HL-60 (cell line): Measurements from ENCODE around the gene SPATA24.

ENCODE experiments used
- DNase-seq, 2 experiments: peaks; one replicate each; pipeline ENCODE4 v3.0.0-alpha.2; 2010 to 2020; ENCODE audit warnings: low read depth in 1 of 2, low spot score in 1 of 2
- H3K27ac ChIP-seq: fragments of 250-450 bp; sonication (Bioruptor Pico); replicated peaks from 2 replicates; pipeline ENCODE4 v1.5.1; 2020; ENCODE audit warnings: mild to moderate bottlenecking, moderate library complexity
- H3K27me3 ChIP-seq: fragments of 250-450 bp; sonication (Bioruptor Pico); 2 replicates; pipeline ENCODE4 v1.5.1; 2021; ENCODE audit warnings: mild to moderate bottlenecking, moderate library complexity; ENCODE audit not compliant: insufficient read depth, poor library complexity, severe bottlenecking
- H3K4me3 ChIP-seq: replicated peaks from 2 replicates; pipeline ENCODE4 v1.5.1; 2011; ENCODE audit warnings: mild to moderate bottlenecking, control low read depth, low read length; ENCODE audit not compliant: insufficient read depth
- CTCF ChIP-seq: IDR thresholded peaks from one replicate; pipeline ENCODE4 v1.5.1; 2011; ENCODE audit warnings: low read length, control low read depth, inconsistent platforms; ENCODE audit not compliant: insufficient read depth
- GABPA ChIP-seq: IDR thresholded peaks from 2 replicates; pipeline ENCODE4 v1.6.1; 2012; ENCODE audit warnings: low read depth
- POLR2AphosphoS5 ChIP-seq: IDR thresholded peaks from 2 replicates; pipeline ENCODE4 v1.6.1; 2012; ENCODE audit warnings: low read depth
- SPI1 ChIP-seq: IDR thresholded peaks from 2 replicates; pipeline ENCODE4 v1.6.1; 2012; ENCODE audit warnings: low read depth, mild to moderate bottlenecking, borderline replicate concordance
- TF ChIP-seq, protein P1 (sequence below): IDR thresholded peaks from 2 replicates; pipeline ENCODE4 v1.6.1; 2012; ENCODE audit warnings: low read depth; ENCODE audit not compliant: insufficient replicate concordance

Gene SPATA24

DNA sequence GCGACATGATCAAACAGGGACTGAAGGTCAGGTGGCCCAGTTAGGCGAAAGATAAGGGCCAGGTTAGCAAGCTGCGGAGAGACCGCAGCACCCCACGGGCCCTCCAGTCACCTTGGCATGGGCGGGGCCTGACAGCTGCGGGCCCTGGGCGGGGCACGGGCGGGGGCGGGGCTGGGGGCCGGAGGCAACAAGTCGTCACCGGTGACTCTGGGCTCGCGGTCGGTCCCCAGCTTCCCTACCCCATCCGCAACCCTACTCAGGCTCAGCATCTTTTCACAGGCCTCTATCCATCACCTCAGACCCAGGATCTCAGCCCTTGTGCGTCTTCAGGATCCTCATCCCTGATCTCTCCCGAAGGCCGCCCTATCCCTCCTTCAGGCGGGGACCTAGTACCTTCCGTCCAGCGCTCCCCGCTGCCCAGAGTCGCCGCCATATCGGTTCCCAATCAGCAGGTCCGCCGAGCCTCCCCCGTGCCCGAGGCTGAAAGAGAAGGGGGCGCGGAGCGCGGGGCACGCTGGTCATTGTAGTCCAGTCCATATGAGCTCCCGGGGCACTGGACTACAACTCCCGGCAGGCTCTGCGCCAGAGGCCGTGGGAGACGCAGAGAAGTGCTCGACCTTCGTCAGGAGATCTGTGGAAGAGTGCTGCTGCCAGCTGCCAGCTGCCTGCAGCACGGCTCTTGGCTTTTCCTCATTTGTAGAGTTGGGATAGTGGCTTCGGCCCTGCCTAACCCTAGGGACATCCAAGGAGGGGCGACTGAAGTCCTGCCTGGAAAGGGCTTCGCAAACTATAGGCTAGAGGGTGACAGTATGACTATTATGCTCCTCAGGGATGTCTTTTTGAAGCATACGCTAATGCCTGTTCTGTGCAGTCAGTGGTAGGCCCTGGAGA is 35.4 kb upstream of the SPATA24 start, which contains the start of gene DNAJC18:
Gene DNAJC18, minus strand, starts transcription at position 513 of the 891 bp plus-strand sequence. Its CDS starts 80 bp downstream, at position 433.
- peak; percentile 37 to 64 for DNase-seq
- H3K27ac ChIP-seq: peak within 1 kb of the TSS; percentile 49; the same call in 1 of the 2 replicates
- no peaks in the 10 kb centered on the region for H3K27me3 ChIP-seq
- no peak for TF ChIP-seq CTCF
- TF ChIP-seq SPI1: no peak
- TF ChIP-seq GABPA: no peak
- TF ChIP-seq POLR2AphosphoS5: no peak
- TF ChIP-seq, protein P1, sequence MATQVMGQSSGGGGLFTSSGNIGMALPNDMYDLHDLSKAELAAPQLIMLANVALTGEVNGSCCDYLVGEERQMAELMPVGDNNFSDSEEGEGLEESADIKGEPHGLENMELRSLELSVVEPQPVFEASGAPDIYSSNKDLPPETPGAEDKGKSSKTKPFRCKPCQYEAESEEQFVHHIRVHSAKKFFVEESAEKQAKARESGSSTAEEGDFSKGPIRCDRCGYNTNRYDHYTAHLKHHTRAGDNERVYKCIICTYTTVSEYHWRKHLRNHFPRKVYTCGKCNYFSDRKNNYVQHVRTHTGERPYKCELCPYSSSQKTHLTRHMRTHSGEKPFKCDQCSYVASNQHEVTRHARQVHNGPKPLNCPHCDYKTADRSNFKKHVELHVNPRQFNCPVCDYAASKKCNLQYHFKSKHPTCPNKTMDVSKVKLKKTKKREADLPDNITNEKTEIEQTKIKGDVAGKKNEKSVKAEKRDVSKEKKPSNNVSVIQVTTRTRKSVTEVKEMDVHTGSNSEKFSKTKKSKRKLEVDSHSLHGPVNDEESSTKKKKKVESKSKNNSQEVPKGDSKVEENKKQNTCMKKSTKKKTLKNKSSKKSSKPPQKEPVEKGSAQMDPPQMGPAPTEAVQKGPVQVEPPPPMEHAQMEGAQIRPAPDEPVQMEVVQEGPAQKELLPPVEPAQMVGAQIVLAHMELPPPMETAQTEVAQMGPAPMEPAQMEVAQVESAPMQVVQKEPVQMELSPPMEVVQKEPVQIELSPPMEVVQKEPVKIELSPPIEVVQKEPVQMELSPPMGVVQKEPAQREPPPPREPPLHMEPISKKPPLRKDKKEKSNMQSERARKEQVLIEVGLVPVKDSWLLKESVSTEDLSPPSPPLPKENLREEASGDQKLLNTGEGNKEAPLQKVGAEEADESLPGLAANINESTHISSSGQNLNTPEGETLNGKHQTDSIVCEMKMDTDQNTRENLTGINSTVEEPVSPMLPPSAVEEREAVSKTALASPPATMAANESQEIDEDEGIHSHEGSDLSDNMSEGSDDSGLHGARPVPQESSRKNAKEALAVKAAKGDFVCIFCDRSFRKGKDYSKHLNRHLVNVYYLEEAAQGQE: no peak
- H3K4me3 ChIP-seq: peak within 1 kb of the TSS; percentile 83

DNA sequence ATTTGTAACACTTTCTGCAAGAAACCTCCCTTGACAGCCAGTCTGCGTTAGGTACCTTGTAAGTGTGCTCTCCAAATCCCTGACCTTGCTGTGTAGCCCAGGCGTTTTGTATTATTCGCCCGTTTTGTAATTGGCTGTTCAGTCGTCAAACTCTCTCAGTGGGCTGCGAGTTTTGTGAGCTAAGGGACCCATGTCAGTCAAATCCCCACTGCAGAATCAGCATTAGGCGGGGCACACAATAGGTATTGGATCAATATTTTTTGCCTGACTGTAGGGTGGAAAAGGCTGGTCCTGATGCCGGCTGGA is 34.8 kb upstream of the SPATA24 start:
- H3K4me3 ChIP-seq: peak overlapping the region; percentile 83
- H3K27me3 ChIP-seq: no peaks in the 10 kb centered on the region
- no peak overlapping the region for H3K27ac ChIP-seq
- no peak for TF ChIP-seq POLR2AphosphoS5
- no peak for TF ChIP-seq GABPA
- TF ChIP-seq, protein P1: no peak
- TF ChIP-seq SPI1: no peak
- TF ChIP-seq CTCF: no peak
- DNase-seq: no peak

DNA sequence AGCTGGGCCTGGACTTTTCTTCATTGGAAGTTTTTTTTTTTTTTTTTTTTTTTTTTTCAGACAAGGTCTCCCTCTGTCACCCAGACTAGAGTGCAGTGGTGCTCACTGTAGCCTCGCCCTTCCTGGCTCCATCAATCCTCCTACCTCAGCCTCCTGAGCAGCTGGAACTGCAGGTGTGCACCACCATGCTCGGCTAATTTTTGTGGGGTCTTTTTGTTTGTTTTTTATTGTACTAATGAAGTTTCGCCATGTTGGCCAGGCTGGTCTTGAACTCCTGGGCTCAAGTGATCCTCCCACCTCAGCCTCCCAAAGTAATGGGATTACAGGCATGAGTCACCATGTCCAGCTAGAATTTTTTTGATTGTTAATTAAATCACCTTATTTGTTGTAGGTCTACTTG is 31.8 kb upstream of the SPATA24 start:
- no peak for TF ChIP-seq POLR2AphosphoS5
- TF ChIP-seq, protein P1: no peak
- TF ChIP-seq GABPA: no peak
- no peak overlapping the region for H3K27ac ChIP-seq
- no peak overlapping the region for H3K4me3 ChIP-seq
- no peaks in the 10 kb centered on the region for H3K27me3 ChIP-seq
- no peak for DNase-seq
